SK-N-MC (cell line): Measurements from ENCODE around the gene AUTS2.
A peak's percentile ranks its signal among the peaks of the same experiment; 100 is the strongest.

Source experiments
- DNase-seq: peaks from one replicate; pipeline ENCODE4 v3.0.0-alpha.2; 2011; ENCODE audit warnings: low read depth, low spot score
- H3K27ac ChIP-seq: fragments of 200-600 bp; sonication (generic); 2 replicates; pipeline ENCODE4 v1.5.1; 2016; ENCODE audit warnings: mixed run types
- H3K36me3 ChIP-seq: fragments of 200-600 bp; sonication (generic); 2 replicates; pipeline ENCODE4 v1.6.1; 2017; ENCODE audit warnings: antibody characterized with exemption, low read length, mixed read lengths; ENCODE audit not compliant: insufficient read depth
- H3K4me3 ChIP-seq: fragments of 200-600 bp; sonication (generic); 2 replicates; pipeline ENCODE4 v1.5.1; 2016
- H3K9ac ChIP-seq: fragments of 200-600 bp; sonication (generic); 2 replicates; pipeline ENCODE4 v1.8.0; 2017; ENCODE audit warnings: mixed run types, mixed read lengths; ENCODE audit not compliant: insufficient read length
- H3K9me3 ChIP-seq: fragments of 200-600 bp; sonication (generic); 2 replicates; pipeline ENCODE4 v1.6.1; 2017; ENCODE audit warnings: low read depth, mild to moderate bottlenecking, antibody characterized with exemption, low read length, moderate library complexity, mixed read lengths
- EZH2 ChIP-seq: fragments of 200-600 bp; sonication (generic); IDR thresholded peaks from one replicate; pipeline ENCODE4 v1.6.1; 2017; ENCODE audit warnings: antibody characterized with exemption
- FOXP2 ChIP-seq: optimal IDR thresholded peaks from 2 replicates; pipeline ENCODE3; 2011; ENCODE audit warnings: mild to moderate bottlenecking, moderate library complexity; ENCODE audit not compliant: insufficient read depth; ENCODE audit errors: extremely low read length, control extremely low read depth
- POLR2AphosphoS5 ChIP-seq: IDR thresholded peaks from 2 replicates; pipeline ENCODE4 v1.6.1; 2012; ENCODE audit warnings: mild to moderate bottlenecking, low read depth, low read length, borderline replicate concordance

The AUTS2 gene

DNA sequence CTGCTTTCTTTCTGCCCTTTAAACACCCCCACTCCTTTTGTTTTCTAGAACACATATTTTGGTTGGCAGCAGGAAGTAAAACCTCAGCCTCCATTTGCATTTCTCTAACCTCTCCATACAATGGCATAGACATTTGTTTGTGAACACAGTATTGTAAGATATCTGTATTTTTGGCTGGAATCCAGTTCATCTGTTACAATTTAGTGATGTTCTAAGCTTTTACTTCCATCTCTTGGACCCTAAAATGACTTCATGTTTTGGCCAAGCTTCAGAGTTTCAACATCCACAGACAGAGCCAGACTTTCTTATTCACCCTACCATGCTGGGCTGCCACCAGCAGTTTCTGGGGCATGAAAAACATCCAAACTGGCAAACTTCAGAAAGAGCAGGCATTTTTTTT is 21.1 kb upstream of the AUTS2 start:
- no peak overlapping the region for H3K27ac ChIP-seq
- H3K9me3 ChIP-seq = no peaks in the 10 kb centered on the region
- H3K4me3 ChIP-seq = no peak overlapping the region
- no peak overlapping the region for H3K9ac ChIP-seq
- DNase-seq = no peak
- TF ChIP-seq POLR2AphosphoS5 (no peak), EZH2 (no peak), FOXP2 (no peak)
- no peaks in the 10 kb centered on the region for H3K36me3 ChIP-seq

DNA sequence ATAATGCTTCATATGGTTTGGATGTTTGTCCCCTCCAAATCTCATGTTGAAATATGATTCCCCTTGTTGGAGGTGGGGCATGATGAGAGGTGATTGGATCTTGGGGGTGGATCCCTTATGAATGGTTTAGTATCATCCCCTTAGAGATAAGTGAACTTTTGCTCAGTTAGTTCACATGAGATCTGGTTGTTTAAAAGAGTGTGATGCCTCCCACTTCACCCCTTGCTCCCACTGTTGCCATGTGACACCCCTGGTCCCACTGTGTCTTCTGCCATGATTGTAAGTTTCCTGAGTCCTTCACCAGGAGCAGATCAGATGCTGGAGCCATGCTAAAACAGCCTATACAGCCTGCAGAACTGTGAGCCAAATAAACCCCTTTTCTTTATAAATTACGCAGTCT is 13.1 kb upstream of the AUTS2 start:
- no peak overlapping the region for H3K9ac ChIP-seq
- no peak overlapping the region for H3K27ac ChIP-seq
- no peaks in the 10 kb centered on the region for H3K36me3 ChIP-seq
- H3K4me3 ChIP-seq = no peak overlapping the region
- DNase-seq = no peak
- TF ChIP-seq EZH2 (no peak), FOXP2 (no peak), POLR2AphosphoS5 (no peak)
- no peaks in the 10 kb centered on the region for H3K9me3 ChIP-seq

- Histone ChIP-seq H3K27ac (no peak overlapping the region), H3K9ac (no peak overlapping the region), H3K4me3 (no peak overlapping the region), H3K36me3 (no peaks in the 10 kb centered on the region), H3K9me3 (no peaks in the 10 kb centered on the region)
- TF ChIP-seq POLR2AphosphoS5 (no peak), EZH2 (no peak), FOXP2 (no peak)
- DNase-seq = no peak
These were observed 12.0 kb upstream of the AUTS2 start for GRCh38 chr7:69586321-69586720.

DNA sequence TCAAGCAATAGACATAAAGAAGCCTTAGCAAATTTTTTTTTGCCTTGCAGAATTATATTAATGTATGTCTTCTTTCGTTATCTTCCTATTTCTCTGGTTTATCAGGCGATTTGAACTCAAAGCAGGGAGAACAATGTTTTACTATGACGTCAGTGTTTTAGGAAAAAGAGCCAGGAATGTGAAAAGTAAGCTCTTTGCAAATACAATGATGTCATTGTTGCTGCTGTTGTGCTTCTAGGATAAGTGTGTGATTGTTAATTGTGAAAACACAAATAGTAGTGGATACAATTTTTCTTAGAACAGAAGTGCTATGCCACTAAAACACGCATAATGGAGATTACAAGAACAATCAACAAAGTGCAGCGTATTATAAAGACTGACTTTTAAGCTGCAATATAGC is 9.5 kb upstream of the AUTS2 start:
- TF ChIP-seq EZH2 = no peak
- no peak for TF ChIP-seq POLR2AphosphoS5
- TF ChIP-seq FOXP2 = no peak
- DNase-seq = no peak
- no peak overlapping the region for H3K9ac ChIP-seq
- H3K4me3 ChIP-seq = no peak overlapping the region
- no peaks in the 10 kb centered on the region for H3K36me3 ChIP-seq
- no peaks in the 10 kb centered on the region for H3K9me3 ChIP-seq
- H3K27ac ChIP-seq = no peak overlapping the region

DNA sequence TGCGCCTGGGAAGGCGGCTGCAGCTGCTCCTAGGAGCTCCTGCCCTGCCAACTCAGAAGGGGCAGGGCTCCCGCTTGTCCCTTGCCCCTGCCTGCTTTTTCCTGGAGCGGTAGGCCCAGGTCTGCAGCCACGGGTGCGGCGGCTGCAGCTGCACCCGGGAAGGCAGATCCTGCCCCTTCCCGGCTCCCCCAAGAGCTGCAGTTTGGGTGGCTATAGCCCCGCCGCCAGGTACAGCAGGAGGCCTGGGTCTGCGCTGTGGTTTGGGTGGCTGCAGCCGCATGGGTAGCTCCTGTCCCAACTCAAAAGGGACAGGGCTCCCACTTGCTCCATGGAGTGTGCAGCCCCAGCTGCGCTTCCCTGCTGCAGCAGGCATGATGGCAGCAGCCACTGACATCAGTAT is 6.5 kb upstream of the AUTS2 start:
- TF ChIP-seq POLR2AphosphoS5 = no peak
- no peak for TF ChIP-seq FOXP2
- Histone ChIP-seq H3K9ac (no peak overlapping the region), H3K9me3 (no peaks in the 10 kb centered on the region)

GRCh38 chr7:69593511-69593910 is 4.8 kb upstream of the AUTS2 start:
- Histone ChIP-seq H3K27ac (no peak overlapping the region), H3K36me3 (no peaks in the 10 kb centered on the region), H3K4me3 (no peak overlapping the region), H3K9ac (no peak overlapping the region), H3K9me3 (no peaks in the 10 kb centered on the region)
- no peak for DNase-seq
- TF ChIP-seq POLR2AphosphoS5 (no peak), EZH2 (no peak), FOXP2 (no peak)

More for the DNA sequence above, 6.5 kb upstream of the AUTS2 start:
- DNase-seq = no peak
- no peak overlapping the region for H3K27ac ChIP-seq
- no peak overlapping the region for H3K4me3 ChIP-seq
- no peaks in the 10 kb centered on the region for H3K36me3 ChIP-seq

DNA sequence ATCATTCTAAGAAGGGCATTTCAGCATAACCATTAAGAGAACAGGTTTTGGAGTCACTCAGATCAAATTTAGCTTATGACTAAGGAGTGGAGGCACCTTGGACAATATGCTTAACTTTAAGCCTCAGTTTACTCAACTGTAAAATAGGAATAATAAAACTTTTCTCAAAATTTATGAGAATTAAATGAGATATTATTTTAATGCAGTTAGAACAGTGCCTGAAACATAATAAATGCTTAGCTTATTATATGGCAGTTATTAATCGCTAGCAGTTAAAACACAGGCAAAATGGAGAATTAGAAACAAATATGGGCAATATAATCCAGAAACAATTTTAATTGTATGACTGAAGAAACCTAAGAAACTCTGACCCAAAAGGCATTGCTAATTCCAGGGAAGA is 2.9 kb upstream of the AUTS2 start:
- no peak overlapping the region for H3K27ac ChIP-seq
- H3K9ac ChIP-seq = no peak overlapping the region
- TF ChIP-seq POLR2AphosphoS5 (no peak), FOXP2 (no peak), EZH2 (no peak)
- no peak overlapping the region for H3K4me3 ChIP-seq
- no peaks in the 10 kb centered on the region for H3K9me3 ChIP-seq
- no peak for DNase-seq
- no peaks in the 10 kb centered on the region for H3K36me3 ChIP-seq

- DNase-seq = no peak
- H3K27ac ChIP-seq = no peak overlapping the region
- no peaks in the 10 kb centered on the region for H3K9me3 ChIP-seq
- TF ChIP-seq EZH2 (no peak), FOXP2 (no peak), POLR2AphosphoS5 (no peak)
- no peak overlapping the region for H3K4me3 ChIP-seq
- no peak overlapping the region for H3K9ac ChIP-seq
- H3K36me3 ChIP-seq = no peaks in the 10 kb centered on the region
These were observed 2.2 kb upstream of the AUTS2 start for GRCh38 chr7:69596056-69596455.

- H3K9me3 ChIP-seq = no peaks in the 10 kb centered on the region
- no peak for DNase-seq
- no peak for TF ChIP-seq FOXP2
- TF ChIP-seq POLR2AphosphoS5 = 0 out of 2 replicates have a peak, but pooled peaks have one; percentile 5
- TF ChIP-seq EZH2 = no peak
- H3K4me3 ChIP-seq = peak overlapping the region; percentile 82
- H3K36me3 ChIP-seq = no peaks in the 10 kb centered on the region
- H3K27ac ChIP-seq = no peak overlapping the region
- peak overlapping the region; percentile 84 for H3K9ac ChIP-seq
These were observed 1.5 kb upstream of the AUTS2 start for GRCh38 chr7:69596723-69597277.
